Hair follicular keratinocyte (primary cell): ENCODE data around the gene DNAH8. TPM values are rescaled to one million over a fixed set of nuclear protein-coding genes. Genes with fewer than 3 reads are reported as not detected.

Experiments
- total RNA-seq: library from RNA; depleted of rRNA; stranded (reverse); fragments of >200 nt; gene quantifications from 2 replicates; pipeline ENCODE4 v1.2.3, GENCODE V29; 2015

The DNAH8 gene, protein sequence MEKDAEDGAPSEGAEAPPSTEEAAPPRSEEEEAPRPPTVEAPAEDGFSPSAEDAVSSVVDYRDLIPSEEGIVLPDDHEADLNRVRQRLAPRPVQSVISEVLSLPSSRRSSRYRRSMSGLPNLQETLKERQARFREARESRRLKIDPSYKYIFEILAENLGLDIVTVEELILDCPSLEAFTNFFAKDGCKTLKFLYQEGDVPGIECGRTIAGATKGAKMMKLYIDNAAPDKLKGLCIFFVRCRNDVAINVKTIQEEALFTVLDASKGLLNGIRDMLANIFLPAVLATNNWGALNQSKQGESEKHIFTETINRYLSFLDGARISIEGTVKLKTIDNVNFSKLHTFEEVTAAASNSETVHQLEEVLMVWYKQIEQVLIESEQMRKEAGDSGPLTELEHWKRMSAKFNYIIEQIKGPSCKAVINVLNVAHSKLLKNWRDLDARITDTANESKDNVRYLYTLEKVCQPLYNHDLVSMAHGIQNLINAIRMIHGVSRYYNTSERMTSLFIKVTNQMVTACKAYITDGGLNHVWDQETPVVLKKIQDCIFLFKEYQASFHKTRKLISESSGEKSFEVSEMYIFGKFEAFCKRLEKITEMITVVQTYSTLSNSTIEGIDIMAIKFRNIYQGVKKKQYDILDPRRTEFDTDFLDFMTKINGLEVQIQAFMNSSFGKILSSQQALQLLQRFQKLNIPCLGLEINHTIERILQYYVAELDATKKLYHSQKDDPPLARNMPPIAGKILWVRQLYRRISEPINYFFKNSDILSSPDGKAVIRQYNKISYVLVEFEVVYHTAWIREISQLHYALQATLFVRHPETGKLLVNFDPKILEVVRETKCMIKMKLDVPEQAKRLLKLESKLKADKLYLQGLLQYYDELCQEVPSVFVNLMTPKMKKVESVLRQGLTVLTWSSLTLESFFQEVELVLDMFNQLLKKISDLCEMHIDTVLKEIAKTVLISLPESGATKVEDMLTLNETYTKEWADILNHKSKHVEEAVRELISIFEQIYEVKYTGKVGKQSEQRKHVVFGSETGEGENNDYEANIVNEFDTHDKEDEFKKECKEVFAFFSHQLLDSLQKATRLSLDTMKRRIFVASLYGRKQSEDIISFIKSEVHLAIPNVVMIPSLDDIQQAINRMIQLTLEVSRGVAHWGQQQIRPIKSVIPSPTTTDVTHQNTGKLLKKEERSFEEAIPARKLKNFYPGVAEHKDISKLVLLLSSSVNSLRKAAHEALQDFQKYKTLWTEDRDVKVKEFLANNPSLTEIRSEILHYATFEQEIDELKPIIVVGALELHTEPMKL (N-terminal part only)
- total RNA-seq, result not detected in 2 replicates

DNA sequence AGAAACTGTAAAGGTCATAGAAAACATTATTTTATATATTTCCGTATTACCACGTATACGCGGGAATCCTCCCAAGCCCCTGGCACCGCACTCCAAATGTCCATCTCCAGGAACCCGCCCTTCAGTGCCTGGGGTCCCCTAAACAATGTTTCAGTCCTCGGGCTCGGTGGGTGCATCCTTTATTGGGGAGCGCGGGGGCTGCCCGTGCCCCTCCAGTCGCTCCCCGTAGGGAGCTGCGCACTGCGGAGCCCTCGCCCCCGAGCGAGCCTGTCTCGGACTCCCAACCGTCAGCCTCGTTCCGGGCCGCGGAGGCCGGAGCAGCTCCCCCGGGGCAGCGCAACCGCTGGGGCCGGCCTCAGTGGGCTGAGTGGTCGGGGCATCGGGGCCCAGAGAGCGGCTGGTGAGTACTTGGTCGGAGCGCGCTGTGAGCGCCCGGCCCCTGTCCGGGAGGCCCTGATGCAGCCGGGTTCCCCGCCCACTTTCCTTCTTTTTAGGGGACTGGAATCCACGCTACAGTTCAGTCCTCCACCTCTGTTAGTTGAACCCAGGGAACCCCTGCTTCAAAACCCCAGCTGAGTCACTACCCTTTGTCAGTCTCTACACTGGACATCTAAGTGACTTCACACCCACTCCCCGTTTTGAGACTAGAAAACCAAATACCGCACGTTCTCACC lies at the start of gene DNAH8:
TSS of gene DNAH8 (plus strand) at position 296 of the 674 bp plus-strand sequence. CDS start 7,499 bp downstream, outside the sequence.

DNA sequence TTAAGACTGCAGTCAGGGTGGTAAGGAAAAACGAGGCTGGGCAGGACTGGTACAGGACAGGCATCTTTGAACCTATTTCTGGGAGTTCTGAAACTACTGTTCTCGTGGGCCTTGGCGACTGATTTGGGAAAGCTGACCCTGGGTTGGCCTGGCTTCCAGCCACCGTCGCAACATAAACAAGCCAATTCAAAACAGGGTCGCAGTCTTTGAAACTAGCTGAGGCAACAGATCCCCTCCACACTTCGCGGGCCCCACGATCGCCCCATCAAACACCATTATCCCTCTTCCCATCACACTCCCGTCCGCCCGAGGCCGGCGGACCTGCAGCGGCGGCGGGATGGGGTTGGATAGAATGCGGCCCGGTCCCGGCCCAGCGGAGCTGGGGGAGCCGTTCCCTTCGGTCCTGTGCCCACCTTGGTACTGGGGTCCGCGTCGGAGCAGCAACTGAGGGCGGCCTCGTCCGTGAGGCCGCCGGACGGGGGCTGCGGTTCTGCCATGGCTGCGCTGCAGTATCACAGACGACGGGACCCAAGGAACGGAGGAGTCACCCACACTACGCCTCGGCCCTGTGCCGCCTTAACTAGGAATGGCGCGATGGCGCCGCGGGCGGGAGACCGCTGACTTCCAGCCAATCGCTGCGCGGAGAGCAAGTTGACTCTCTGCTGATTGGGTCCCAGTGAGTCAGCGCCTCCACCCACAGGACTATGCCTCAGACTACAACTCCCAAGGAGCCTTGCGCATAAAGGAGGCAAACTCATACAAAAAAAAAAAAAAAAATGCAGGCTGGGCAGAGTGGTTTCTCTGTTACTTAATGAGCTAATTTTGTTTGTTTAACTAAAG lies 12.3 kb upstream of the DNAH8 start, which contains the start of gene GLO1:
TSS of gene GLO1 (minus strand) at position 588 of the 840 bp plus-strand sequence. CDS start at position 497, 91 bp downstream.

DNA sequence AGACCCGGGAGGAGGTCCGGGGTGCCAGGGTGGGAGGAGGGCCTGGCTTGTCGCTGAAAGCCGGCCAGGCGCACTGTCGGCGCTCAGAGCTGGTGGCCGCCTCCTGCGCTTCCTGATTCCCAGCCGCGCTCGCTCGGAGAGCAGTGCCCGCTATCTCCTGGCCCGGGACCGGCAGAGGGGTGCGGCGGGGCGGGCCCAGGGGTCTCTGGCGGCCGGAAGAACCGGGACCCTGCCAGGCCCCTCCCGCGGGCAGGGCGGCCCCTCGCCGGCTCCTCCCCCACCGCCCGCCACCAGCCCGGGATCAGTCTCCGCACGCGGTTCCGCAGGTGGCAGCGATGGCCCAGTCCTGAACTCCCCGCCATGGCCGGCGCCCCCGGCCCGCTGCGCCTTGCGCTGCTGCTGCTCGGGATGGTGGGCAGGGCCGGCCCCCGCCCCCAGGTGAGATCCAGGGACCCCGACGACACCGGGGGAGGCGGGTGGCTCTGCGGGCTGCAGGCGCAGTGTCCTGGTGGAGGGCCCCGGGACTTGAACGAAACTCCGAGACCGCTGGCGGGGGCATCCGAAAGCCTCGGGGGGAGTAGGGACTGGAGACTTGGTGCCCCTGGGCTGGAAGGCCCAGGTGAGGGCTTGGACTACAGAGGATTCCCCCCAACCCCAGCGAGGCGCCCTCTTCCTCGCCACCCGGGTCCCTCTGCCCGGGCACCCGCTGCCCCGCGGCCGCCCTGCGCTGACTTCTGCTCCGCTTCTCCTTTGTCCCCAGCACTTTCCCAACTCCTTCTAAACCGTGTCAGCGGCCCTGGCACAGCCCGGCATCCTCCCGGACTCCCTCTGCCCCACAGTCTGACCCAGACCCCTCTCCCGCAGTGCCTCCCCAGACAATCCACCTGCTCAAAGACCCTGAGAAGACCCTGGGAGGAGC lies 333.6 kb downstream of the DNAH8 start, which contains the start of gene GLP1R:
TSS of gene GLP1R (plus strand) at position 301 of the 919 bp plus-strand sequence. CDS start at position 361, 60 bp downstream.

Other genes with a start within 250 kb of the DNAH8 start
- 2.7 and 4.6 TPM in 2 replicates for gene BTBD9, start 75.4 kb upstream of the DNAH8 start, total RNA-seq
- 196 and 281 TPM in 2 replicates for gene GLO1, start 12.2 kb upstream of the DNAH8 start, total RNA-seq